Measurements from ENCODE around the gene WDR27.
"Not testable (repeated sequence)": the region's sequence is repeated elsewhere in the genome, so short reads cannot be mapped to it uniquely, and the experiment has no call there.

Gene WDR27

GRCh38 chr6:169469028-169469427 lies 232.8 kb downstream of the WDR27 start:
- no peak for DNase-seq

GRCh38 chr6:169467755-169468154 lies 234.1 kb downstream of the WDR27 start:
- not testable (repeated sequence) for DNase-seq

DNA sequence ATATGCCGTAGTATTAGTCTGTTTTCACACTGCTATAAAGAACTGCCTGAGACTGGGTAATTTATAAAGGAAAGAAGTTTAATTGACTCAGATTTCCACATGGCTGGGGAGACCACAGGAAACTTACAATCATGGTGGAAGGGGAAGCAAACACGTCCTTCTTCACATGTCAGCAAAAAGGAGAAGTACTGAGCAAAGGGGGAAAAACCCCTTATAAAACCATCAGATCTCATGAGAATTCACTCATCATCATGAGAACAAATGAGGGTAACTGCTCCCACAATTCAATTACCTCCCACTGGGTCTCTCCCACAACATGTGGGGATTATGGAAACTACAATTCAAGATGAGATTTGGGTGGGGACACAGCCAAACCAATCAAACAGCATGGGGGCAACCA lies 235.6 kb downstream of the WDR27 start:
- not testable (repeated sequence) for DNase-seq

- no peak for DNase-seq
These were observed 244.1 kb downstream of the WDR27 start for GRCh38 chr6:169457762-169458161.

GRCh38 chr6:169456840-169457239 lies 245.0 kb downstream of the WDR27 start:
- no peak for DNase-seq

- no peak for DNase-seq
These were observed 246.4 kb downstream of the WDR27 start for GRCh38 chr6:169455470-169455869.

- DNase-seq = no peak
These were observed 247.0 kb downstream of the WDR27 start for GRCh38 chr6:169454872-169455204.

DNA sequence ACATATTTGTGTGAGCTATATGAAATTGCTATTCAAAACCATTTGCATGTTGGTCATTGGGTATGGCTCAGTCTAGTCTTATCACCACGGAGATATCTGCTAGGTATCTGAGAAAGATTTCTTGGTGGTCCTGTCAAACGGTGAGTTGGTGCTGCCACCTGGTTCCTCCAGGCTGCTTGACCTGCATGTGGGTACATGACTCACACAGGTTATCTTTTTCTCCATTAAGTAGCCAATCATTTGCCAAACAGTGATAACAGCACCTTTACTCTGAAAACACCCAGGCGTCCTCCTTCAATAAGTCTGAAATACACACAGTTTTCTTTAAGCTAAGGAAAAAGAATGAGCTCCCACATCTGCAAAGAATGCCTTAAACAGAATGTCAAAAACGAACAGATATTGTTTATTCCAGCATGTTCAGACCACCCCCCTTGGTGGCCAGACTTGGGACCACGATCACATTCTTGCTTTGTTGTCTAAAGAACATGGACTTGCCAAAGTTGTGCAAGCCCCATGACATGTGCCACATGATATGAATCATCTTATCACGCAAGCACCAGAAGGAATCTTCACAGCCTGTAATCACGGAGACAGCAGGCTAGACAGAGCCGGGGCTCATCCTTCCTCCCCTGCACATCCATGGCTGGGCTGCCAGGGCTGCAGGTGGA lies 247.5 kb downstream of the WDR27 start:
- no peak for DNase-seq

DNA sequence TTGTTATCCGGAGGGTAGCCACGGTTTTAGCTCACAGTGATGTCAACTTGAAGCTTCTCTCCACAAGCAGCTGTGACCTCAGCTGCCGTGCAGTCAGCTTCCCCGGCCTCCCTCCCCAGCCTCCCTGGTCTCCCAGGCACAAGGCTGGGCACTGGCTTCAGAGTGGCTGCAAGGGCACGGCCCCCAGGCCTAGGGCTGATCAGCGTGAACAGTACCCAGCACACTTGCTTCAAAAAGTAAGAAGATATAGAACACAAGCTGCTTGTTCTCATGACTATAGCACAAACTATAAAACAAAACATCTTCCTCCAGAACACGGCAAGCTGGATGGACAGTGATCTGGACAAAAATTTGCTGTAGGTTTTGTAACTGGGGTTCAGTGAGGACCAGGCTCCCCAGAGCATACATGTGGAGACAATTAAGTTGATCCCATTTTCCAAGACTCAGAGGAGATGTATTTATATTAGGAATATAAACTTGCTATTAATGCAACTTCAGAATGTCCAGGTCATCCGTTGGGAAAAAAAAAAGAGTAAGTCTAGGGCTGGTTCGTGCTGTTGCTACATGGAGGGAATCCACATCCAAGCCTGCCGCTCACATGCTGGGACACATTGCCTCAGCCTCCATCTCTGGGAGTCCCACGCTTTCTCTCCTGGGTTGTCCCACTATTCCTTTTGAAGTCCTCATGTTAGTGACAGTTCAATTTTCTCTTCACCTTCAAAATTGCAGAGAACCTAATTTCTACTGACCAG lies 248.8 kb downstream of the WDR27 start:
- no peak for DNase-seq

- no peak for DNase-seq
These were observed 249.5 kb downstream of the WDR27 start for GRCh38 chr6:169452117-169452868.

DNA sequence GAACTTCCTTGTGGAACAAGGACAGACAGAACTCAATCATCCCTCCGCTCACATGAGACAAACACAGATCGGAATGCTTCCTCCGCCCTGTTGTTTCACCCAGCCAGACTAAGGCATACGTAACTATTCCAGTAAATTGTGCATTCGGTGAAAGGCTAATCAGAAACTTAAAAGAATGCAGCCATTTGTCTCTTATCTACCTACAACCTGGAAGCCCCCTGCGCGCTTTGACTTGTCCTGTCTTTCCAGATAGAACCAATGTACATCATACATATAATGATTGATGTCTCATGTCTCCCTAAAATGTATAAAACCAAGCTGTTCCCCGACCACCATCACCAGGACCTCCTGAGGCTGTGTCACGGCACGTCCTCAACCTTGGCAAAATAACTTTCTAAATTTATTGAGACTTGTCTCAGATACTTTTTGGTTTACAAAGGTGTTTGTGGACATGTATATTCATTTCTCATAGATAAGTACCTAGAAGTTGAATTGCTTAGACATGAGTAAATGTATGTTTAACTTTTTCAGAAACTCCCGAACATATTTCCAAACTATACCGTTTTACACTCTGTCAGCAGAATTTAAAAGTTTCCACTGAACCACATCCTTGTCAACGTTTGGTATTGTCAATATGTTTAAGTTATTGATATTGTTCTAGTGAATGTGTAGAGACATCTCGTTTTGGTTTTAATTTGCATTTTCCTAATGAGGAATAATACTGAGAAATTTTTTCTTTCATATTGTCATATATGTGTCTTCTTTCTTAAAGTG lies 250.6 kb downstream of the WDR27 start:
- no peak for DNase-seq

DNA sequence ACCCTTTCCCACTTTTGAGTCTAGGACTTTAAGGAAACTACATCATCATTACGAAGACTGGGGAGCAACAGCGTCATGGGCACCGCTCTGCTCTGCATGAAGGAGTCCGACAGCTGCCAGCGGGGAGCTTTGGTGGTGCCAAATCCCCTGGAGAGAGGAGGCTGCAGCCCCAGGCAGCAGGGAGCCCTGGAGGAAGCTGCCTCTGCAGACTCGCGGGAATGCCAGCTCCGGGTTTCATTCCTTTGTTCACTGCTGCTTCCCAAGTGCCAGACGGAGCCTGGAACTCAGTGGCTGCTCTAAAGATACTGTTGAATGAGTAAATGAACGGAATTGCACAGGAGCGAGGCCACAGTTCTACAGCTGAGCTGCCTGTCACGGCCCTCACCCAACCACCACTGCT lies 251.7 kb downstream of the WDR27 start:
- DNase-seq = no peak

DNA sequence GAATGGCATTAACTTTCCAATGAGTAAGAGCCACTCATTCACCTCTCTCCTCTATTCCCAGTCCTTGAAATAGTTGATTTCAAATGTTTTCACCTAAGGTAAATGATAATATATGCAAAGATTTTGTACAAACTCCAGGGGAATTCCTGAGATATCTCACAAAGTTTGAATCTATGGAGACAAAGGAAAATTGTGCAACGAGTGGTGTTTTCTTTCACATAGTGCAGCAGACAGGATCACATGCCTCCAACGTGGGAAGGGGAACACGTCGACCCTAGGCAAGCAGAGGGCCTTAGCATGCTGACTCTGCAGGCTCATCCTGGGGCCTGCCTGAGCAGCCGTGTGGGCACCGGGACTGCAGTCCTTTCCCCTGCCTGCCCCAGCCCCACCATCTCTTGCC lies 252.6 kb downstream of the WDR27 start:
- no peak for DNase-seq

DNA sequence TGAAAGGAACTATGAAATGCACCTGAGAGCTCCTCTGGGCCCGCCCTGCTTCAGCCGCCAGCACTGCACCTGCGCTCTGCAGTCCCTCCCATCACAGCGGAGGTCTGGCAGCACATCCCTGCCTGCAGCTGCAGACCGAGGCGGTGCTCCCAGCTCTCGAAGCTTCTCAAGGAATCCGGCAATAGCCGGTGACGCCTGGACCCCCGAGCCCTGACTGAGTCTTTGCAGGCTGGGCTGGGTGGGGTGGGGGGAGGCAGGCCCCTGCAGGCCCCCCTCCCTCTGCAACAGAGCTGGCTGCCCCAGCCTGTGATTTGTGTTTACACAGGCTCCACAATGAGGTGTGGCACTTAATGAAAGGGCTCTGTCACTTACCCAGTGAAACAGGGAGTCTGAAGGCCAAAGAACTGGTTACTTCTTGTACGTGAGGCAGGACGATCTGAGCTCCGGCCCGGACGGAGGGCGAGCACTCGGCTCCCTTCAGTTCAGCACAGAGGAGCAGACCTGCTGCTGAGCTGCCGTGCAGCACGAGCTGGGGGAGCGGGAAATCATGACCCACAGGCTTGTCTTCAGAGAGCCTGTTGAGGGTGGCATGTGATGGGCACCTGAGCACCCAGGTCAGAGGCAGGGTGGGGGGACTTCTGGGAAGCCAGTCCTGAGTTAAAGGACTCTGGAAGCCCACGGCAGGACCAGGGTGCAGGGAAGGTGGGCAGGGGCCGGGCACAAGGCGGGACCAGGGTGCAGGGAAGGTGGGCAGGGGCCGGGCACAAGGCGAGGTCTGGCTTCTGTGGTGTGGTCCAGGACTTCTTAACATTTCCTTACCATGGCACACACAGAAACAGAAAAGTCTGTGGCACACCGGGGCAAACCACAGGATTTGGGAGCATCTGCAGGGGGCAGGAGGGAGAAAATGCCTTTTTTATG lies 255.9 kb downstream of the WDR27 start:
- DNase-seq = no peak

- DNase-seq = no peak
These were observed 256.6 kb downstream of the WDR27 start for GRCh38 chr6:169445227-169445626.

DNA sequence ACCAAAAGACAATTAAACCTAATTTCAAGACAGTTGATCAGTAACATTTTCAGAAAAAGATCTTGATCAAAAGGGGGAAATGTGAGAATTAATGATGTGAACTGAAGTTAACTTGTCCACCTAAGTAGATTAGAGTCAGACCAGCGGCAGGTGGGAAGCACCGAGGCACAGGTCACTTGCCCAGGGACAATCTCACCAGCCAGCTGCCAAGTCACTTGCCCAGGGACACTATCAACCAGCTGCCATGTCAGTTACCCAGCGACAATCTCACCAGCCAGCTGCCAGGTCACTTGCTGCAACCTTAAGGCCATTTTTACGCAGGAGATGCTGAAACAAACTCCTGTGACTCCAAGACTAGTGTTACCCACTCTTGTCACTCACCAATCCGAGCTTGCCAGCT lies 260.5 kb downstream of the WDR27 start:
- DNase-seq = no peak

- DNase-seq = no peak
These were observed 262.1 kb downstream of the WDR27 start for GRCh38 chr6:169439710-169440109.

- not testable (repeated sequence) for DNase-seq
These were observed 267.3 kb downstream of the WDR27 start for GRCh38 chr6:169434554-169434953.

GRCh38 chr6:169429001-169429400 lies 272.8 kb downstream of the WDR27 start:
- DNase-seq = no peak

DNA sequence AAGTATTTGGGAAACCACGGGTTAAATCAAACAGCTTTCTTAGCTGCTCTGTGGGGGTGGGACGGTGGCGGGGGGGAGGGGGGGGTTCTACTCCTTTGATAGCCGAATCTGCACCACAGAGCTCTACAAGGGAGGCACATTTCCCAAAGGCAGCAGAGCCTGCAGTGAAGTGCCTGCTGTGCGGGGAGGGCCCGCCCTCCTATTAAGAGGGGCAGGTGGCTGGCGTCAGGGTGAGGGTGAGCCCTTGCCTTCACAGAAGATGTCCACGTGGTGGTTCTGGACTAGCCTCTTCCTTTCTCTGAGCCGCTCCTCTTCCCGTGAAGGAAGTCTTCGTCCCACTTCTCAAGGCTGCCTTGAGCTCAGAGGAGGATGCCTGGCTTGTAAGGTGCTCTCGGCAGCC lies 273.3 kb downstream of the WDR27 start:
- no peak for DNase-seq

GRCh38 chr6:169427856-169428255 lies 274.0 kb downstream of the WDR27 start:
- no peak for DNase-seq

GRCh38 chr6:169426611-169427010 lies 275.2 kb downstream of the WDR27 start:
- no peak for DNase-seq

All from NCI-H2171 (cell line).